ENCODE measurements around the gene ZC3H6.

- TF ChIP-seq CTCF (CRISPR knock-in tag; IDR thresholded peaks at IDR 0.05): no peak
- TF ChIP-seq TCF7 (IDR thresholded peaks at IDR 0.05; ENCODE audit: low read depth): no peak
- TF ChIP-seq SMAD1 (CRISPR knock-in tag; IDR thresholded peaks at IDR 0.05; ENCODE audit: borderline replicate concordance, low read depth): no peak
- no peak for TF ChIP-seq HOXA5 (CRISPR knock-in tag; IDR thresholded peaks at IDR 0.05)
- no peak for TF ChIP-seq ATF4 (CRISPR knock-in tag; IDR thresholded peaks at IDR 0.05)
- no peak for TF ChIP-seq GTF2F1 (IDR thresholded peaks at IDR 0.05; ENCODE audit: low read length)
- TF ChIP-seq ZNF232 (CRISPR knock-in tag; IDR thresholded peaks at IDR 0.05; ENCODE audit: borderline replicate concordance): no peak
- no peak for TF ChIP-seq TEAD3 (CRISPR knock-in tag; optimal IDR thresholded peaks at IDR 0.05; ENCODE audit: borderline replicate concordance)
- no peak for TF ChIP-seq PAXIP1 (CRISPR knock-in tag; conservative IDR thresholded peaks at IDR 0.05)
- TF ChIP-seq CHD2 (IDR thresholded peaks at IDR 0.05; ENCODE audit: low read depth, low read length): no peak
Measured at GRCh38 chr2:112262876-112263275, 12.5 kb upstream of the ZC3H6 start.
